SKM-1 (cell line): ENCODE data around the gene CST1.

Experiments
- DNase-seq: peaks from one replicate; lab custom pipeline; 2025; ENCODE audit not compliant: unreplicated experiment; lab: John Stamatoyannopoulos, UW

CST1 gene

DNA sequence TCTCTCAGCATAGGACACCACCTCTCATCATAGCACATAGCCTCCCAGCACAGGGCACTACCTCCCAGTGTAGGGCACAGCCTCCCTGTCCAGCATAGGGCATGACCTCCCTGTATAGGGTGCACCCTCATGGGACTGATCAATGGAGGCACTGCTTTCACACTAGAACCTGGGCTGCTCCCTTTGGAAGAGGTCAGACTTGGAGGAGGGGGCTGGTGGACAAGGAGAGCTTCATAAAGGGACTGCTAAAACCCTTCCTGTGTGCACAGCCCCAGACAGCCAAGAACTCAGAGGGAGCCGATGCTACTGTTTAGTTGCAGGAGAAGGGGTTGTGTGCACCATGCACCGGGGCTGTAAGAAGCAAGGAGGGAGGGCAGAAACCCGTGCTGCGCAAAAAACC, 40.0 kb downstream of the CST1 start:
- DNase-seq: no peak

DNA sequence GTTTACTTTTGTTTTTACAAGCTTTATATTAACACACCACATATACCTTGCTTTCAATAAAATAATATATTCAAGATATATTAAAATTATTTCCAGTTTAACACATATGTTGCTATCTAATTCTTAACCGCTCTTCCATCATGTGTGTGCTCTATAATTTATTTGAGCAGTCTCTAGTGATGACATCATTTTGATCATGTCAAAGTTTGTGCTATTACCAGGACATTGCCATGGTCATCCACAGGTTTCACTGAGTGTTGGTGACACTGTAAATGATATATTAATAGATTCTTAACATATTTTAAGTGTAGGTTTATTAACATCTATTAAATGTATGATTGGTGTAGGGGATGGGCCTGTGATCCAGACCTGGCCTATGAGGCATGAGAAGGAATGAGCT, 44.8 kb downstream of the CST1 start:
- DNase-seq: no peak

- DNase-seq: no peak
These were observed 48.7 kb downstream of the CST1 start for GRCh38 chr20:23702021-23702420.

DNA sequence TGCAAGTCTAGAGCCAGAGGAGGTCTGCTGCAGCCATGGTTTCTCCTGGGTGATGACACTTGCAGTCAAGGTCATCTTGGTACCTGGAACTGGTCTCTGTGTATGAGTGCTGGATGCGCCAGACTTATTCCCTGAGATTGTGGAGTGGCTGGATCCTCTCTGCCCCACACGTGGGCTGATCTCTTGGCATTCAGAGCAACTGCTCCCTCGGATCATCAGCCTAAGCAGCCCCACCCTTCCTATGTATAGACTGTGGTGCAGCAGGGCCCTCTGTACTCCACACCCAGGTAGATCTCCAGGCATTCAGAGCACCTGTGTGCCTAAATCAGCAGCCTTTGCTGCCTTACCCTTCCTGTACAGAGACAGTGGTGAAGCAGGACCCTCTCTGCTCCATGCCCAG, 49.8 kb downstream of the CST1 start:
- DNase-seq: no peak

GRCh38 chr20:23697947-23698346, 52.8 kb downstream of the CST1 start:
- no peak for DNase-seq
